ENCODE measurements around the gene DARS2.

Gene DARS2

GRCh38 chr1:173889885-173890284, 65.4 kb downstream of the DARS2 start:
- no peak for DNase-seq

DNA sequence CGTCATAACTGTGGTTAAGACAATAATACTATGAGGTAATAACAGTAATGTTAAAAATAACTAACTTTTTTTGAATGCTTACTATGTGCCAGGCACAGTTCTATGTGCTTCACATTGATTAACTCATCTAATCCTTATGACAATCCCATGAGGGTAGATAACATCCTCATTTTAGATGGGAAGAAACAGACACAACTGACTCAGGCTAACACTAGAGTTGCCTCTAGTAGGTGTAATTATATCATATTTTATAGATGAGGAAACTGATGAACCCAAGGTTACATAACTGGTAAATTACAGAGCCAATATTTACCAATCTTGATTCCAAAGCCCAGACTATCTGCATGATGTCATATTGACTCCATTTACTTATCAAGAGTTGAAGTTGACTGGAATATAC, 69.1 kb downstream of the DARS2 start:
- no peak for DNase-seq

GRCh38 chr1:173894189-173894588, 69.7 kb downstream of the DARS2 start:
- no peak for DNase-seq

DNA sequence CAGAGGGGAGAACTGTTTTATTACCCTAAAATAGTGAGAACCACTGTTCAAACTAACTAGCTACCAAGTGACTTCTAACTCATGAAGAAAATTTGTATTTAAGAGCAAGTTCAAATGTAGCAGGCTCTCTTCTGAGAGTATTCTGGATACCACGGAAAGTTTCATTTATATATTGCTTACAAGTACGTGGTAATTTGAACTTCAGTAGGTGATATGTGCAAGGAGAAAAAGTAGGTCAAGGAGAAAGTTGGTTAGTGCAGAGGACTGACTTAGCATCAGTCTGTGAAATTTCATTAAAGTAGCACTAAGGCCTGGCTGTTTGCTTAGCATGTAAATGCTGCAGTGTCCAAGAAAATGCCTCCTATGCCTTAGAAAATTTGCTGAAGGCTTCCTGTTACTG, 76.0 kb downstream of the DARS2 start:
- no peak for DNase-seq

DNA sequence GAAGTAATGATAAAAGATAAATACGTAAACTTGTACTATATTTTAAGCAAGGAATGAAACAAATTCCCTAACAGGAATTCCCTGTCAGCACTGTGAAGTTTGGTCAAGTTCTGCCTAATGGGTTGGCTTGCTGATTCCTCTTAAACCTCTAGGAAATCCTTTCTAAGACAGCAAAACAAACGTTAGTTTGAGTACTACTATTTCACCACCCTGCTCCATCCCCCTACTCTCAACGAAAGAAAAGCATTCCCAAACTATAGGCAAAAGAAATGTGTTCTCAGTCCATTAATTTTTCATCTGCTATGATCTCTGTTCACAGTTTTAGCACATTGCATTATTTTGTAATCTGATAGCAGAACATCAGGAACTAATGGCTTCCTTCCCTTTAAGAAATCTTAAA, 76.5 kb downstream of the DARS2 start:
- no peak for DNase-seq

- DNase-seq = no peak
Observed at GRCh38 chr1:173903827-173904531, 79.5 kb downstream of the DARS2 start.
